Stimulated activated naive CD8-positive, alpha-beta T cell treated with anti-CD3 and anti-CD28 coated beads, Interleukin-15, amount 100 ng/mL, for 72 hours (primary cell): ENCODE data around the gene DMD.
"Not testable (repeated sequence)": the region's sequence is repeated elsewhere in the genome, so short reads cannot be mapped to it uniquely, and the experiment has no call there.

Experiments
- ATAC-seq: fragments of 150-1000 bp; cut with Tn5 transposase; 2 replicates; pipeline ENCODE4 v1.10.0; 2021; ENCODE audit warnings: mild to moderate bottlenecking, moderate library complexity
- DNase-seq, 2 donors: peaks; one replicate each; pipeline ENCODE4 v3.0.0; 2021 to 2022
- H3K27ac Mint-ChIP-seq, 2 donors: one replicate each; pipeline ENCODE4 v1.8.0; 2022; ENCODE audit warnings: mild to moderate bottlenecking in 2 of 2, mixed read lengths in 2 of 2, moderate library complexity in 2 of 2
- H3K27me3 Mint-ChIP-seq: one replicate; pipeline ENCODE4 v1.8.0; 2022; ENCODE audit warnings: mixed read lengths
- H3K4me1 Mint-ChIP-seq: one replicate; pipeline ENCODE4 v1.8.0; 2022; ENCODE audit warnings: mild to moderate bottlenecking, mixed read lengths
- H3K4me3 Mint-ChIP-seq, 2 donors: one replicate each; pipeline ENCODE4 v1.8.0; 2022; ENCODE audit warnings: mild to moderate bottlenecking in 2 of 2, mixed read lengths in 2 of 2, moderate library complexity in 1 of 2
- H3K9me3 Mint-ChIP-seq, 2 donors: one replicate each; pipeline ENCODE4 v1.8.0; 2022; ENCODE audit warnings: mixed read lengths in 2 of 2

Gene DMD

DNA sequence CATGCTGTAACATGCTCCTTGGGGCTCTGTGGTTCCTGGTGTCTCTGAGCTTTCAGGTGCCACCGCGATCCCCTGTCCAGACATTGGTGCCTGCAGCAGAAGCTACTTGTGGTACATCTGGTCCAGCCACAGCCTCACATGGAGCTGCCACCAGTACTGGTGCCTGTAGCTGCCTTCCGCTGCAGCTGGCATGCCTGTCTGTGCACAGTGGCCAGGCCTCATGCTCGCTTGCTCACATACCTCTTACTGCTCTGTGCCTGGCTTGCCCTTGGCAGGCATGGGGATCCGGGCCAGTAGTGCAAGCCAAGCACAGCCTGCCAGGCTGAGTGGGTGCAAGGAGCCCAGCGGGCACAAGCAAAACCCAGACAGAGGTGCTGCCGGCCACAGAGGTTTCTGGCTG lies 618.6 kb downstream of the DMD start:
- Mint-ChIP-seq H3K9me3 (peaks cover 0 to 7% of the 10 kb centered on the region in 2 donors), H3K4me3 (no peak overlapping the region), H3K27ac (no peak overlapping the region), H3K27me3 (no peaks in the 10 kb centered on the region), H3K4me1 (no peaks in the 10 kb centered on the region)
- ATAC-seq, result no peak
- DNase-seq, result no peak

DNA sequence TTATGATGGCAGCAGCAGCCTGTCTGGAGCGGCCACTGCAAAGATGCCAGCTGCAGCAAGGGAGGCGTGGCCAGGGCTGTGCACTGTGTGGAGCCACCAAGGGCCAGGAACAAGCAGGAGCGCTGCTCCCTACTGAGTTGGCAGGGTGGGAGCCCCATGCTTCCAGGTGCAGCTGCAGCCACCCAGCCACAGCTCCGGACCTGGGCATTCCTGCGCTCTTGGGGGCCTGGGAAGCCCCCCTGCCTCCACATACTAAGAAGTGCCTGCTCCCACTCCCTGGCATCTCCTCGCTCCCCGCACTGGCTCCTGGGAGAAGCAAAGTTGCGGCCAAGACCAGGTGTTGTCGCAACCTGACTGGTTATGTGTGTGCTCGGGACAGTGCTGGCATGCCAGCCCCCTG lies 619.8 kb downstream of the DMD start:
- H3K4me3 Mint-ChIP-seq, result no peak overlapping the region
- DNase-seq, result no peak
- no peak for ATAC-seq
- H3K4me1 Mint-ChIP-seq, result no peaks in the 10 kb centered on the region
- no peak overlapping the region for H3K27ac Mint-ChIP-seq
- H3K27me3 Mint-ChIP-seq, result no peaks in the 10 kb centered on the region
- H3K9me3 Mint-ChIP-seq, result peaks cover 0 to 7% of the 10 kb centered on the region in 2 donors

DNA sequence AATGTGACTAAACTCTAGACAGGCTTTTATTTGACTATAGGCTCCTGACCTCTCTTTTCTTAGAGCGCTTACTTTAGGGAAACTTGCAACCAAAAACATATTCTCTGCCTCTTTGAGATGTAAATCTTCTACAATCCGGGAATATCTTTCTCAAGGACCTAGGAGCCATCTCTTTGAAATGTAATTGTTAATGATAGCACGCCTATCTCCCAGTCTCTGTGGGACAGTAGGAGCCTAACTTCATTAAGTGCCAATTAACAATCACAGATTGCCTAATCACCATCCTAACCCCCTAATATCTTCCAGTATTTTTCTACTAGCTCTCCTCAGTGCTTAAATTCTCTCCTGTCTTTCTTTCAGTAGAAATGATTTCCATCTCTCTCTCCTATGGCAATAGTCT lies 628.6 kb downstream of the DMD start:
- Mint-ChIP-seq H3K27me3 (no peaks in the 10 kb centered on the region), H3K9me3 (no peaks in the 10 kb centered on the region), H3K4me1 (no peaks in the 10 kb centered on the region), H3K27ac (no peak overlapping the region), H3K4me3 (no peak overlapping the region)
- no peak for DNase-seq
- ATAC-seq, result no peak

DNA sequence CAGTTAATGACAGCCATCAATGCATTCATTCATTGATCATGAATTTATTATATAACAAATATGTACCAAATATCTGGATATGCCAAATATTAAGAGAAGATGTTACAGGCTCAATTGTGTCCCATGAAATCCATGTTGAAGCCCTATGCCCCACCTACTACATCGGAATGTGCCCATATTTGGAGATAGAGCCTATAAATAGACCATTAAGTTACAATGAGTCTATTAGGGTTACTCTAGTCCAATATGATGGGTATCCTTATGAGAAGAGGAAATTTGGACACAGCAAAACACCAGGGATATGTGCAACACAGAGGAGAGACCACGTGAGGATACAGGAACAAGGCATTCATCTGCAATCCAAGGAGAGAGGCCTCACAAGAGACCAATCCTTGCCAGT lies 634.5 kb downstream of the DMD start:
- Mint-ChIP-seq H3K4me1 (no peaks in the 10 kb centered on the region), H3K9me3 (no peaks in the 10 kb centered on the region), H3K27me3 (no peaks in the 10 kb centered on the region), H3K27ac (no peak overlapping the region), H3K4me3 (no peak overlapping the region)
- DNase-seq, result no peak
- ATAC-seq, result no peak

DNA sequence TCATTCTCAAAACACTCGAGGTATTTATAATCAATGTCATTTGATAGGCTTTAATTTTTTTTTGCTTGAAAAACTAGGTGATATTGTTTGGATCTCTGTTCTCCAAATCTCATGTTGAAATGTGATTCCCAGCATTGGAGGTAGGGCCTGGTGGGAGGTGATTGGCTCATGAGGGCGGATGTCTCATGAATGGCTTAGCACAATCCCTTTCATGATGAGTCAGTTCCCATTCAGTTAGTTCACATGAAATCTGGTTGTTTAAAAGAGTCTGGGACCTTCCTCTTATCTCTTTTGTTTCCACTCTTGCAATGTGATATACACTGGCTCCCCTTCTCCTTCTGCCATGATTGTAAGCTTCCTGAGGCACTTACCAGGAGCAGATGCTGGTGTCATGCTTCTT lies 638.7 kb downstream of the DMD start:
- H3K27me3 Mint-ChIP-seq, result no peaks in the 10 kb centered on the region
- H3K4me1 Mint-ChIP-seq, result no peaks in the 10 kb centered on the region
- H3K9me3 Mint-ChIP-seq, result no peaks in the 10 kb centered on the region
- DNase-seq (no peak), ATAC-seq (no peak)
- H3K4me3 Mint-ChIP-seq, result no peak overlapping the region
- no peak overlapping the region for H3K27ac Mint-ChIP-seq

DNA sequence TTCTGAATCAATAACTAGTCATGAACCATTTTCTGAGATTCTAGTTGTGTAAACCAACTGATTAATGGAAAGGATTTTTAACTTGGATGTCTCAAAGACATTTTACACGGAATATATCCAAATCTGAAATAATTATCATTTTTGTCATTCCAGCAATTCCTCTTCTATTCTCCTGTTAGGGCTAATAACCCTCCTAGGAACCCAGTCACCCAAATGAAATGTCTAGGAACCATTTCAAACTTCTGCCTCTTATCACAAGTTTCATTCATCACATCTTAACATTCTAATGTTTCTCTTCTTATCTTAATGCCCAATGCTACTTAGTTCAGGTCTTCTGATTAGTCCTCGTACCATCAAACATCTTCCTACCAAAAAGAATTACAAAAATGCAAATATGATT lies 639.8 kb downstream of the DMD start:
- no peak overlapping the region for H3K27ac Mint-ChIP-seq

DNA sequence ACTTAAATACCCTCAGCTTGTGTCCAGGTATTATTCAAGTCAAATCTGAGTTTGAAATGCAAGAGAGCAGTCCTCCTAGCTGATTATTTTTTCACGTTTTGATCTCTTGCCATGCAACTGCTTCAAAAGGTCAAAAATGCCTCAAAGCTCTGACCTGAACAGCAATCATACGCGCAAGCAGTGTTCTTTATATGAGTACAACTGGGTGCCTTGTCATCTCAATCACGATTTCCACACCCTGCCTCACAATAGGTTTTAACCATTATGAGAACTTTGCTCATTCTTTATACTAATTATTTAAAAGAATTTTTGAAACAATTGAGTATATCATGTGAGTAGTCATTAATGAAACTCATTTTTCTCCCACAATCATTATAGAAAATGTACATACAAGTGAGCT lies 649.1 kb downstream of the DMD start:
- no peak for ATAC-seq
- Mint-ChIP-seq H3K4me1 (no peaks in the 10 kb centered on the region), H3K4me3 (no peak overlapping the region), H3K27me3 (no peaks in the 10 kb centered on the region), H3K9me3 (no peaks in the 10 kb centered on the region), H3K27ac (no peak overlapping the region)
- no peak for DNase-seq

More for the DNA sequence above, 639.8 kb downstream of the DMD start:
- DNase-seq (no peak), ATAC-seq (no peak)
- Mint-ChIP-seq H3K9me3 (no peaks in the 10 kb centered on the region), H3K4me3 (no peak overlapping the region), H3K27me3 (no peaks in the 10 kb centered on the region), H3K4me1 (no peaks in the 10 kb centered on the region)

DNA sequence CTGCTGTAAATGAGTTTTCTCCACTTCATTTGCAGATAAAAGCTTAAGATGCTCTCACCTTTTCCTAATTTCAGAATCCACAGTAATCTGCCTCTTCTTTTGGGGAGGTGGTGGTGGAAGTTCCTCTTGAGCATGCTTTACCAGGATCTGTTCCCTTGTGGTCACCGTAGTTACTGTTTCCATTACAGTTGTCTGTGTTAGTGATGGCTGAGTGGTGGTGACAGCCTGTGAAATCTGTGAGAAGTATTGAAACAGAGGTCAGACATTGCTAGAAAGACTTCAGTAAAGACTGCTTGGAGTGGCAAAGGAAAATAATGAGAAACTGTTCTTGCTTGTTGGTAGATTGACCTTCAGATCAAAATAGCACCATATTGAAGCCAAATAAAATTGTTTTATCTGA lies 666.2 kb downstream of the DMD start:
- Mint-ChIP-seq H3K27ac (no peak overlapping the region), H3K4me3 (no peak overlapping the region), H3K27me3 (no peaks in the 10 kb centered on the region), H3K9me3 (no peaks in the 10 kb centered on the region), H3K4me1 (no peaks in the 10 kb centered on the region)
- ATAC-seq, result no peak
- no peak for DNase-seq

DNA sequence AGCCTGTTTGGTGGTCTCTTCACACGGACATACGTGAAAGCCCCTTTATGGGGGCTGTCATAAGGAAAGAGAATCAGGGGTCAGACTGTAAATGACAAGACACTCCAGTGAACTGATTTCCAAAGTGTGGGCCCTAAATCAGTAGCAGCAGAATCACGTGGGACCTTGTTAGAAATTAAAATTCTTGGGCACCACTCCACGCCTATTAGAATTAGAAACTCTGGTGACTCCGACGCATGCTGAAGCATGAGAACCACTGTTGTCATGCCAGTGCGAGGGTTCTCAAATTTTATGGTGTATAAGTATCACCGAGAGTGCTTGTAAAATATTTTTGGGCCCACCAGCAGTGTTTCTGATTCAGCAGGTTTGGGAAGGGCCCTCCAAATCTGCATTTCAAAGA lies 672.8 kb downstream of the DMD start:
- ATAC-seq, result no peak
- no peak overlapping the region for H3K27ac Mint-ChIP-seq

DNA sequence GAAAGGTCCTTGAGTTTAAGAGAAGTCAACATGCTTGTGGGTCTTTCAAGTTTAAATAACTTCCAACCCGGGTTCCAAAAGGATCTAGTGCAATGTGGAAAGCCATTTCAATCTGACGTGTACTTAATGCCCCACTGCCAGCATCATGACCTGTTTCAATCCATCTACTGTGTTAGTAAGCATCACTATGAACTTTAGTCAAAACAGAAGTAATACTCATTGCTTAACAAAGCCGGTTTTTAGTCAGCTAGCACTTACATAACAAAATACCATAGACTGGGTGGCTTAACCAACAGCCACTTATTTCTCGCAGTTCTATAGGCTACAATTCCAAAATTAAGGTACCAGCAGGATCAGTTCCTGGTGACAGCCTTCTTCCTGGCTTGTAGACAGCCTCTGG lies 677.5 kb downstream of the DMD start:
- no peak overlapping the region for H3K27ac Mint-ChIP-seq
- no peaks in the 10 kb centered on the region for H3K9me3 Mint-ChIP-seq
- ATAC-seq (no peak), DNase-seq (no peak)
- H3K4me1 Mint-ChIP-seq, result no peaks in the 10 kb centered on the region
- H3K27me3 Mint-ChIP-seq, result no peaks in the 10 kb centered on the region
- H3K4me3 Mint-ChIP-seq, result no peak overlapping the region

More for the DNA sequence above, 672.8 kb downstream of the DMD start:
- Mint-ChIP-seq H3K4me3 (no peak overlapping the region), H3K4me1 (no peaks in the 10 kb centered on the region), H3K27me3 (no peaks in the 10 kb centered on the region), H3K9me3 (no peaks in the 10 kb centered on the region)
- DNase-seq, result no peak

DNA sequence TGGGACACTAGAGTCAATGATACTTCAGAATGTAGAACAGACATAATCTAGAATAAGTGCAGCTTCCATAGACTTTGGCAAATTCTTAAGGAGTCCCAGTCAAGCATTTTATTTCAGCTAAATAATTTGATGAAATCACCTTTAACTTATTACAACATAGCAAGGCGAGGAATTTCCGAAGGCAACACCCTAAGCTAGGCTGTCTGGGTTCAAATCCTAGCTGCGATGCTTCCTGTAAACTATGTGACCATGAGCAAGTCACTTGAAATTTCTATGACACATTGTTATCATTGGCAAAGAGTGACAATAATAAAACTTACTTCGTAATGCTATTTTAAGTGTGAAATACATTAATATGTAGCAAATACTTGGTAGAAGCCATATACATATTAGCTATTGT lies 679.1 kb downstream of the DMD start:
- ATAC-seq (no peak), DNase-seq (no peak)
- no peaks in the 10 kb centered on the region for H3K4me1 Mint-ChIP-seq
- H3K27ac Mint-ChIP-seq, result no peak overlapping the region
- H3K4me3 Mint-ChIP-seq, result no peak overlapping the region
- no peaks in the 10 kb centered on the region for H3K27me3 Mint-ChIP-seq
- H3K9me3 Mint-ChIP-seq, result no peaks in the 10 kb centered on the region

DNA sequence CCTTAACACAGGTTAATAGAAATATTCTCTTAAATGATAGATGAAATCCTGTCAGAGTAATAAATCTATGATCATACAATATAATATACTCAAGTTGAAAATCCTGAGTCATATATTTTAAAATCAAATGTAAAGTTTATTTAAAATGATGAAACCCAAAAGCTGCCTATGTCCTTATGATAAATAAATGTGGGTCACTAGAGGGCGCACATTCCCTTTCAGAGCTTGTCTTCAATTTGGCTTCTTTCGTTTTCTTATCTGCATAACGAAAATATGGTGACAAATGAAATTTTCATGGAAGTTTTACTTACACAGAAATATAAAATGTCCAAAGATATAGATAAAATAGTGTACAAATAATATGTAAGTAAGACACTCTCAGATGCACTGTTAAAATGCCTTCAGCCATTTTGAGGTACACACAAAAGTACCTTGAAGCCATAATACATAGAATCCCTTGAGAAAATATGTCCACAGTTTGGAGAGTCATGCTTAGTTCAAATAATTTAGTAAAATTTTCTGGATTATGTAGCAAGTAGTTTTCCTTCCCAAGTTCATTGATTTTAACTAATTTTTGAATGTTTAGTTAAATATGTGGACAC lies 680.4 kb downstream of the DMD start:
- Mint-ChIP-seq H3K27me3 (no peaks in the 10 kb centered on the region), H3K27ac (no peak overlapping the region), H3K4me3 (no peak overlapping the region), H3K9me3 (no peaks in the 10 kb centered on the region), H3K4me1 (no peaks in the 10 kb centered on the region)
- ATAC-seq (no peak), DNase-seq (no peak)

DNA sequence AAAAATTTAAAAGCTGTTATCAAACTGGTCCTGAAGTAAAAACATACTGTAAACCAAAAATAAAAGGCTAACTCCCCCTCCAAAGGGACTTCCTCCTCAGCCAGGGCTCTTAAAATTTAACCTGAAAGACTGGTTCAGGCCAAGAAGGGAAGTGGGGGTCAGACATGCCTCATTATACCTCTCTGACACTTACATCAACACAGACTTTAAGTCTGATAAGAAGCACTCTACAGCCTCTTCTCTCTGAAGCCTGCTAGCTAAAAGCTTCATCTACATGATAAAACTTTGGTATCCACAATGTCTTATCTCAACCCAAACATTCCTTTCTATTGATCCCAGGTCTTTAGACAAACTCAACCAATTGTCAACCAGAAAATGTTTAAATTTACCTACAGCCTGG lies 682.9 kb downstream of the DMD start:
- not testable (repeated sequence) for H3K4me3 Mint-ChIP-seq, H3K27ac Mint-ChIP-seq, H3K9me3 Mint-ChIP-seq, H3K4me1 Mint-ChIP-seq, DNase-seq, H3K27me3 Mint-ChIP-seq, ATAC-seq

DNA sequence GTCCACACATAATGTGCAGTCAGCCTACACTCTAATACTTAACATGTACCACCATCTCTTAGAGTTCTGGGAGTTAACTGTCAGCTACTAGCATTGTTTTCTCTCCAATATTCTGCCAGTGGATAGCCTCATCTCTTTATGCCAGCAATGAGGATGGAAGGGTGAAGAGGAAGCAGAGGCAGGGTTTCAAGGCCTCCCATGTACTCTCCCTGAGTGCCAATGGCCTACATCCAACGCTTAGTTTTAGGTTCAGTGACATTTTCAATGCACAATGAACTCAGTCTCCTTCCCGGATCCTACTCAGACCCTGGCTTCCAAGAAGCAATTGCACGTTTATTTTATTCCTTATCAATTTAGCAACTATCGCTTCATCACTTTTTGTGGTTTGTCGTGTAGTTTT lies 686.1 kb downstream of the DMD start:
- H3K4me3 Mint-ChIP-seq, result no peak overlapping the region
- H3K9me3 Mint-ChIP-seq, result peaks cover 6 to 7% of the 10 kb centered on the region in 2 donors
- no peaks in the 10 kb centered on the region for H3K27me3 Mint-ChIP-seq
- no peaks in the 10 kb centered on the region for H3K4me1 Mint-ChIP-seq
- H3K27ac Mint-ChIP-seq, result no peak overlapping the region
- no peak for ATAC-seq
- no peak for DNase-seq

DNA sequence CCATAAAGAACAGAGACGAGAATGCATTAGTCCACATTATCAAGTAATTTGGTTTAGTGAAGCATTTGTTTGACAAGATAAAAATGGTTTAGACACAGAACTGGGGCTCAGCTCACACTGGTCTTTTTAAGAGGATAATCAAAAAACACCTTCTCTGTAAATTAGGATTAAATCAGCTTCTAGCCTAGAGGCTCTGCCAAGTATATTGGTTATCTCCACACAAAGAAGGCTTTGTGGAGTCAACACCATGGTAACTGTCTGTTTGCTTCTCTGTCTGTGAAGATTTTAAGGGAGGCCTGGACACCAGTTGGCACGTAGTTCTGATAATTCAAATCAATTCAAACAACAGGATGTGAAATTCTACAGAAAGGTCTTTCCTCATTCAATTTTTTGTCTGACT lies 687.0 kb downstream of the DMD start:
- ATAC-seq (no peak), DNase-seq (no peak)
- H3K4me1 Mint-ChIP-seq, result no peaks in the 10 kb centered on the region
- no peak overlapping the region for H3K27ac Mint-ChIP-seq
- peaks cover 6 to 7% of the 10 kb centered on the region in 2 donors for H3K9me3 Mint-ChIP-seq
- H3K27me3 Mint-ChIP-seq, result no peaks in the 10 kb centered on the region
- H3K4me3 Mint-ChIP-seq, result no peak overlapping the region

DNA sequence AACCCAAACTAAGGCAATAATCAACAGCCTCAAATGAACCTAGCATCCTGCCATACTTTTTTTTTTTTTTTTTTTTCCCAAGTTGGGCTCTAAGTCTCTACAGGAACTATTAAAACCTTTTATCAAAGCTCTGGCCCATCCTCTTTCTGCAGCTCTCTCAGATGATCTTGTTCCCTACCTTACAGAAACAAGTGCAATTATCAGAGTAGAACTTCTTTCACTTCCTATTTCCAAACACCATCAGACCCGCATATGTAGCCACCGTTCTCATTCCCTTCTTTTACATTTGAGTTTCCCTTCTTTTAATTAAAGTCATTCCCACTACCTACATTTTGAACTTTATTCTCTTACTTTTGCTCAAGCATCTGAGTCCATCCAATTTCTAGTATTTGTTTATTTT lies 690.6 kb downstream of the DMD start:
- Mint-ChIP-seq H3K27ac (no peak overlapping the region), H3K4me1 (no peaks in the 10 kb centered on the region), H3K4me3 (no peak overlapping the region), H3K27me3 (no peaks in the 10 kb centered on the region), H3K9me3 (peaks cover 6 to 7% of the 10 kb centered on the region in 2 donors)
- DNase-seq (no peak), ATAC-seq (no peak)

DNA sequence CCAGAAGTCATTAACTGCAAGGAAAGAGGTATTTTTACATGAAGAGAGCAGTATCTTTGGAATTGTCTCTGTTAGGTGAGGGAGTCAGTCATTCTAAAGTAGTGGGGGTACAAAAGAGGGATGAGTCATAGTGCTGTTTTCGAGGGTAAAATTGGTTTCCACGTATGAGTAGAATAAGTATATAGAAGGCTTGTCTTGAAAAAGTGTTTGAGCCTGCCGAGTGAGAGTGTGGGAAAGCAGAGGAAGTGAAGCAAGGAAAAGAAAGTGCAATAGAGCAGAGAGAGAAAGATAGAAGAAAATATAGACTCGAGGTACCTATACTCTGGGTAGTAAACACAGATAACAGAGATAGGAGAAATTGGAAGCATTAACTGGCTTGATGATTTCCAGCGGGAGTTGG lies 696.4 kb downstream of the DMD start:
- no peak overlapping the region for H3K4me3 Mint-ChIP-seq
- DNase-seq, result no peak
- H3K4me1 Mint-ChIP-seq, result no peaks in the 10 kb centered on the region
- peaks cover 2 to 6% of the 10 kb centered on the region in 2 donors for H3K9me3 Mint-ChIP-seq
- no peak for ATAC-seq
- H3K27me3 Mint-ChIP-seq, result no peaks in the 10 kb centered on the region
- peak overlapping the region in 1 of 2 donors; percentile 36 for H3K27ac Mint-ChIP-seq
